Fibroblast of peridontal ligament (primary cell): ENCODE data around the gene NCAPG.

Experiments
- DNase-seq: peaks from one replicate; pipeline ENCODE4 v3.0.0-alpha.2; 2010; ENCODE audit errors: extremely low read depth

NCAPG gene

DNA sequence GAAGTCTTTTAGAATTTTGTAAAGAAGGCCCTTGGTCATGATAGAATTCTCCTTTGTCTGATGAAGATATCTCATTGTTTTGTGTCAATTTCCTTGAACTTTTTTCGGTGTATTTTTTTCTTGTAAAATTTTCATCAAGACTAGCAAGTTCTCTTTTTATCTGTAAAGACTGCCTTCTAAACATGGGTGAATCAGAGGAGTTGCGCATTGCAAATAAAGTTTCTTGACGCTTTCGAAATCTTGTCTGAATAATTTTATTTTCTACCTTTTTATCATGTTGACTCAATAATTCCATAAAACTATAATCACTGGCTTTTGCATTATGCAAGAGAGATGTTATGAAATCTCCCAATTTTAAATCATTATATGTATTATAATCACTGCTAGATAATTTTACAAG, 66.2 kb downstream of the NCAPG start:
- DNase-seq, result no peak

DNA sequence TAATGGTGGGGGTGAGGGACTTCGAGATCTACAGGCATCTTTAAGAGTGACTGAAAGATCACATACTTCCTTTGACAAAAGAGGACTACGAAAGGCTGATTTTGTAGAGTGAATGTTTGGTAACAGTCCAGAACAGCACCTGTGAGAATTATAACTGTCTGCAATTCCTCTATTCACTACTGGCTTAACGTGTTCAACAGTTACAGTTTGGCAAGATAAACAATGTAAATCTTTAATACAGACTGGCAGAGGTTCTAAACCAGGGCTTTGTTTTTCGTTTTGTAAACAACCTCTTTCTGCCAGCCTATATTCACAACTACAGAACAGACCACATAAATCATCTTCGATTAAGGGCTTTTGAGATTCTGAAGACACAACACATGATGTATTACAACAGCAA, 66.9 kb downstream of the NCAPG start:
- no peak for DNase-seq

GRCh38 chr4:17884063-17884462, 73.3 kb downstream of the NCAPG start:
- peak; percentile 64 for DNase-seq

- no peak for DNase-seq
These were observed 73.7 kb downstream of the NCAPG start for GRCh38 chr4:17884511-17884910.

- DNase-seq, result no peak
These were observed 78.9 kb downstream of the NCAPG start for GRCh38 chr4:17889692-17890091.

GRCh38 chr4:17894421-17894820, 83.6 kb downstream of the NCAPG start:
- no peak for DNase-seq
